ENCODE results near the gene AP2A2. TPM values are rescaled to one million over a fixed set of nuclear protein-coding genes. Genes with fewer than 3 reads are reported as not detected.

Gene AP2A2
- total and polyA plus RNA-seq, 2 donors: 26.5 to 51.4 TPM

DNA sequence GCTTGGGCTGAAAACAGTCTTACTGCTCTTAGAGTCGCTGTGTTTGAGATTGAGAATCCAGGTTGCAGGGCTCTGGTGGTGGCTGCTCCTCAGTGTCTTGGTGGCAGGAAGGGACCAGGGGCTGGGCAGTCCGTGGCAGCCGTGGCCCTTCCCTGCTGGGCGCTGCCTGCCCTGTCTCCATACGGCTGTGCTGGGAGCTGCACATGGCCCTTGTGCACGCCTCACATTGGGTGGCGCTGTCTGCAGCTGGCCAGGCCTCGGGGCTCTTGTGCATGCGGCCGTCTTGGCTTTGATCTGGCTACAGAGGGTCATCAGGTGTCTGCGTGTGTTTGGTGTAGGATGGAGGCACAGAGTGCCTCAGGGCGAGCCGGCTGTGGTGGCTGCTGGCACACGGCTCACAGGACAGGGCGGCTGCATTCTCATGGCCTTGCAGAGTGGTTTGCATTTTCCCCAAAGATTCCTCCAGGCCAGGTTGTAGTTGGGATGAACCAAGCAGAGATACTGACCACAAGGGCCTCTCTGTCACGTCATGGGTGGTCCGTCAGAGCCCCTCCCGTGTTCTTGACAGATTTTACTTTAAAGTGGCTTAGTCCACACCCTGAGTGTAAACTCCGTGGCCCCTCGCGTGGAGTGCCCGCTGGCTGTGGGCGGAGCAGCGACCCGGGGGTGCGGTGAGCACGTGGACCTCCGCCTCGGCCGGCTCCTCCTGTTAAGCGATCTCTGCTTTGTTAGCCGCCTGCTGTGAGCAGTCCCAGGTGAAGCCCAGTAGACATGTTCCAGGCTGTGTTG, 76.1 kb downstream of the AP2A2 start:
- H3K27ac ChIP-seq (ENCODE audit: low read depth): no peak overlapping the region
- no peaks in the 10 kb centered on the region for H3K4me1 ChIP-seq (ENCODE audit: insufficient read depth)
- 93% methylated on average over 32 of the region's 32 CpGs for WGBS
- peaks cover 3% of the 10 kb centered on the region for H3K36me3 ChIP-seq (ENCODE audit: insufficient read depth)
- no peak for DNase-seq (ENCODE audit: extremely low spot score)
- H3K4me3 ChIP-seq (ENCODE audit: low read depth, low read length): no peak overlapping the region

DNA sequence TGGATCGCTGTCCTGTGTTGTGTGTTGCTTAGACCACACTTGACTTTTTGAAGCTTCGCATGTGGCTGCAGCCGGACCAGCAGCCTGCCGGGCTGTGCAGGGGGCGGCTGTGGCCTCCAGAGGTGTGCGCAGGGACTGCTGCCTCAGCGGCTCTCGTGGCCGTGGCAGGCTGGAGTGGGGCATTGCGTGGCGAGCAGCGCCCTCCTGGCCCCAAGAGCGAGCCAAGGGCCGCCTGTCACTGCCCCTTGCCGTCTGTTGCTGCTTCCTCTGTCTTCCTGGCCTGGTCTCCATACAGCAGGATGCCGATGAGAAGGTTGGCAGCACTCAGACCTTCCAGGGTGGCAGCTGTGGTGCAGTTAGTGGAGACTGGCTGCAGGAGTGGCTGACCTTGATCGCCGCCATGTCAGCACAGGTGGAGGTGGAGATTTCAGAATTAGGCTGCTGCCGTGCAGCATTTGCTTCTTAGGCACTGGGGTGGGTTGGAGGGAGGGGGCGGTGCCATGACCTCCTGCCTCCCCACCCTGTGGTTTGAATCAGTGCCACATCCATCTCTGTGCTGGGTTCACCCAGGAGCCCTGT, 76.8 kb downstream of the AP2A2 start:
- WGBS: 94% methylated on average over 20 of the region's 20 CpGs
- no peak for DNase-seq (ENCODE audit: extremely low spot score)
- H3K27ac ChIP-seq (ENCODE audit: low read depth): no peak overlapping the region
- peaks cover 3% of the 10 kb centered on the region for H3K36me3 ChIP-seq (ENCODE audit: insufficient read depth)
- H3K4me3 ChIP-seq (ENCODE audit: low read depth, low read length): no peak overlapping the region
- no peaks in the 10 kb centered on the region for H3K4me1 ChIP-seq (ENCODE audit: insufficient read depth)

DNA sequence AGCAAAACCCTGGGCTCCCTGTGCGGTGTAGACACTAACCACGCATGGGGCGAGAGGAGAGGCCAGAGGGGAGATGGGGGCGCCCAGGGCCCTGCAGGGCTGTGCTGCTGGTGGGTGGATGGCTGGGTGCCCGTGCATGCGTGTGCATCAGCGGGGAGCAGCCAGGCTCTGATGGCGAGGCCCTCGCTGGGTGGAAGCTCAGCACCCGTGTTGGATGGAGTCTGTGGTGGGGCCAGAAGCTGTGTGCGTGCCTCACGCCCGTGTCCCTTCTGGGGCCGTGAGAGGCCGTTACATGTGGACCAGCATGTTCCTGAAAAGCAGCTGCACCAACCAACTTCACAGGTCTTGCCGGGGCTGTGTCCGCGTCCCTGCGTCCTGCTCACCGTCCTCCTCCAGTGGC, 77.5 kb downstream of the AP2A2 start:
- 89% methylated on average over 20 of the region's 20 CpGs for WGBS
- Histone ChIP-seq H3K36me3 (ENCODE audit: insufficient read depth) (peaks cover 4% of the 10 kb centered on the region), H3K27ac (ENCODE audit: low read depth) (no peak overlapping the region), H3K4me3 (ENCODE audit: low read depth, low read length) (no peak overlapping the region), H3K4me1 (ENCODE audit: insufficient read depth) (no peaks in the 10 kb centered on the region)
- no peak for DNase-seq (ENCODE audit: extremely low spot score)

DNA sequence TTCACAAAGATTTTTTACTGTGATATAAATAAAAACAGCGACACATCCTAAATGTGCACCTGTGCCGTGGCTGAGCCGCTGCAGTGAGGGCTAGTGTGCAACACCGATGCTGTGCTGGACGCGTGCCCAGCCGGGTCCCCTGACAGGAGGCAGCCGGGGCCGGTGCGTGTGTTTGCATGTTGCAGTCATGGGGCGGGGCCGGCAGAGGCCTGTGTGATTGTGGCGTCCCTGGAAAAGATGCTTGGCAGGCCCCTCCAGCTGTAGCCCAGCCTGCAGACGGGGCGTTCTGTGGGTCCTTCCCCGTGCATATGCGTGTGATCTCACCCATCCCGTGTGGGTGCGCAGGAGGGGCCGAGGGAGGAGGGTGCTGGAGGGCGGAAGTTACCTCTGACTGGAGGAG, 80.3 kb downstream of the AP2A2 start:
- H3K36me3 ChIP-seq (ENCODE audit: insufficient read depth): peaks cover 5% of the 10 kb centered on the region
- no peak overlapping the region for H3K4me3 ChIP-seq (ENCODE audit: low read depth, low read length)
- no peak overlapping the region for H3K27ac ChIP-seq (ENCODE audit: low read depth)
- WGBS: 54% methylated on average over 21 of the region's 21 CpGs
- peak; percentile 33 for DNase-seq (ENCODE audit: extremely low spot score)
- no peaks in the 10 kb centered on the region for H3K4me1 ChIP-seq (ENCODE audit: insufficient read depth)

DNA sequence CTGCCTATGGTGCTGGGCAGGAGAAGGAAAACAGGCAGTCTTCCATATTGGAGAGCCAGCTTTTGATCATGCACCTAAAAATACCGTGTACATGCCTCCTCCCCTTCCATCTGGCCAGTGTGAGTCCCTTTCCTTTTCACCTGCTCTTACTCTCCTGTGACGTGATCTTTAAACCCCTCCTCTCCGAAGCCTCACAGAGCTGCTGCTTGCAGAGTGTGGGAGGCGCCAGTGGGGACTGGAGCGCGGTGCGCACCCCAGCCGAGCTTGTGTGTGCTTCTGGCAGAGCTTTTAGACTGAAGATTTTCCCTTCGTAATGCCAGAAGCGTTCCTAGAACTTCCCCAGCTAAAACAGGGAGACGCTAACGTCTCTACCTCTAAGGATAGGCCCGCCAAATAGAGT, 81.1 kb downstream of the AP2A2 start:
- H3K4me1 ChIP-seq (ENCODE audit: insufficient read depth): no peaks in the 10 kb centered on the region
- H3K27ac ChIP-seq (ENCODE audit: low read depth): no peak overlapping the region
- DNase-seq (ENCODE audit: extremely low spot score): no peak
- WGBS: 91% methylated on average over 13 of the region's 13 CpGs
- no peak overlapping the region for H3K4me3 ChIP-seq (ENCODE audit: low read depth, low read length)
- H3K36me3 ChIP-seq (ENCODE audit: insufficient read depth): peaks cover 5% of the 10 kb centered on the region

DNA sequence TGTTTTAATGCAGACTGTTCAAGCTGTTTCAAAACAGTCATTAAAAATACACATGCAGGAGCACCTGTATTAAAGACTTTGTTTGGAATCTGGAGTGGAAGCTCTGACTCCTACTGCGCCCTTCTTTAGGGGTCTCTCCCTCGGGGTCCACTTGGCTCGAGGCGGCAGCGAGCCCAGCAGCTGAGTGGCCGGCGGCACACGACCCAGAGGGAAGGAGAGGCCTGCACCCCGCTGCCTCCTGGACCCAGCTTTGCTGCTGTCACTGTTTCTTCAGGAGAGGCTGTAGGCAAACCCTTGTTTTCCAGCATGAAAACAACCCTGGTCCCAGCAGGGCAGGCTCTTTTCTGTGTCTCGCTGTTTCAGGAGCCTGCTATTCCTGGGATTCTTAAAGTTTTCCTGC, 81.6 kb downstream of the AP2A2 start:
- Histone ChIP-seq H3K36me3 (ENCODE audit: insufficient read depth) (peaks cover 5% of the 10 kb centered on the region), H3K4me1 (ENCODE audit: insufficient read depth) (no peaks in the 10 kb centered on the region), H3K27ac (ENCODE audit: low read depth) (no peak overlapping the region), H3K4me3 (ENCODE audit: low read depth, low read length) (no peak overlapping the region)
- DNase-seq (ENCODE audit: extremely low spot score): no peak
- 94% methylated on average over 10 of the region's 10 CpGs for WGBS

DNA sequence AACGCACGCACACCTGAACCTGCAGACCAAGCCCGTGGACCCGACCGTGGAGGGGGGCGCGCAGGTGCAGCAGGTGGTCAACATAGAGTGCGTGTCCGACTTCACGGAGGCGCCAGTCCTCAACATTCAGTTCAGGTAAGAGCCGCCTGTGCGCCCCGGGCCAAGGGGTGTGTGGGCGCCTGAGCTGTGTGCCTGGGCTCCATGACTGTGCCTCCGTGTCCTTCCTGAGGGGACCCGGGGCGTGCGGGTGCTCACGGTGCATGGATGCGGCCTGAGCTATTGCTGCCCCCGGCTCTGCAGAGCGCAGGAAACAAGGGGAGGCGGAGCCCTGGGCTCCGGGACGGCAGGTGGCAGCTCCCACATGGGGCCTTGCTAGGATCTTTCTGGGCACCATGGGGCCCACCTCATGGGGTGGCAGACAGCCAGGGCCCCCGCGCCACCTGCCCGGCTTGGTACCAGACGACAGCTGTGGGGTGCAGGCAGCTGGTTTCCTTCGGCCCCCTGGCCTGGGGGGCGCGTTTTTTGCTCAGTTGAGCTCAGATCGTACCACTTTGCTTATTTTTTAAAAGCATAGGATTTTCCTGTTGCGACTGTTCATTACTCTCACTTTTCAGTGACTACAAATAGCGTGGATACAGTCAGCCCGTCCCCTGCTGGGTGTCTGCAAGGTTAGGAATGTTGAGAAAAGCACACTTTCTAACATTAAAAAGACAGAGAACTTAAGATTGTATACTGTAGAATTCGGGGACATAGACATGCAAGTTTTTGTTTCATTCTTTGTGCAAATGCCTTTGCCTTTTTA, 82.5 kb downstream of the AP2A2 start:
- H3K27ac ChIP-seq (ENCODE audit: low read depth): no peak overlapping the region
- DNase-seq (ENCODE audit: extremely low spot score): no peak
- no peak overlapping the region for H3K4me3 ChIP-seq (ENCODE audit: low read depth, low read length)
- H3K4me1 ChIP-seq (ENCODE audit: insufficient read depth): no peaks in the 10 kb centered on the region
- 93% methylated on average over 38 of the region's 38 CpGs for WGBS
- peaks cover 5% of the 10 kb centered on the region for H3K36me3 ChIP-seq (ENCODE audit: insufficient read depth)

DNA sequence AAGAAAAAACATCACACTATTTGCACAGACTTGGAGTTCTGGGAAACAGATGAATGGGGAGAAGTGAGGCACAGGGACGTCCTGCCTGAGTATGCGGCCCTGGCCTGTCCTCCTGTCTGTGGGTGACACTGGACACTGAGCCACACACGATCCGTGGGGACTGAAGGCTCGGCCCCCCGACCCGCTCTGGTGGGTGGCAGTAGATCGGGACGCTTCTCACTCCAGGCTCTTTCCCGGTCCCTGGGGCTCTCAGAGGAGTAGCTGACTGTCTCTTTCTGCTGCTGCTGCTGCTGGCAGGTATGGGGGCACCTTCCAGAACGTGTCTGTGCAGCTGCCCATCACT, 83.1 kb downstream of the AP2A2 start:
- 95% methylated on average over 11 of the region's 11 CpGs for WGBS
- DNase-seq (ENCODE audit: extremely low spot score): no peak
- peaks cover 2% of the 10 kb centered on the region for H3K36me3 ChIP-seq (ENCODE audit: insufficient read depth)

DNA sequence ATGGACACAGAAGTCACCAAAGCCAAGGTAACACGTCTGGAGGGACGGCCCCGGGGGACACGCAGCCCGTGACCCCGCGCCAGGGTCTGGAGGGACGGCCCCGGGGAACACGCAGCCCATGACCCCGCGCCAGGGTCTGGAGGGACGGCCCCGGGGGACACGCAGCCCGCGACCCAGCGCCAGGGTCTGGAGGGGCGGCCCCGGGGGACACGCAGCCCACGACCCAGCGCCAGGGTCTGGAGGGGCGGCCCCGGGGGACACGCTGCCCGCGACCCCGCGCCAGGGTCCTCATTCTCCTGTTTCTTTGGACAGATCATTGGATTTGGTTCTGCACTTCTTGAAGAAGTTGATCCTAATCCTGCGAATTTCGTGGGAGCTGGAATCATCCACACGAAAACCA, 83.7 kb downstream of the AP2A2 start:
- 93% methylated on average over 33 of the region's 33 CpGs for WGBS
- H3K4me1 ChIP-seq (ENCODE audit: insufficient read depth): no peaks in the 10 kb centered on the region
- peaks cover 2% of the 10 kb centered on the region for H3K36me3 ChIP-seq (ENCODE audit: insufficient read depth)
- no peak for DNase-seq (ENCODE audit: extremely low spot score)
- H3K4me3 ChIP-seq (ENCODE audit: low read depth, low read length): no peak overlapping the region
- H3K27ac ChIP-seq (ENCODE audit: low read depth): no peak overlapping the region

More for the DNA sequence above, 83.1 kb downstream of the AP2A2 start:
- Histone ChIP-seq H3K4me3 (ENCODE audit: low read depth, low read length) (no peak overlapping the region), H3K27ac (ENCODE audit: low read depth) (no peak overlapping the region), H3K4me1 (ENCODE audit: insufficient read depth) (no peaks in the 10 kb centered on the region)

DNA sequence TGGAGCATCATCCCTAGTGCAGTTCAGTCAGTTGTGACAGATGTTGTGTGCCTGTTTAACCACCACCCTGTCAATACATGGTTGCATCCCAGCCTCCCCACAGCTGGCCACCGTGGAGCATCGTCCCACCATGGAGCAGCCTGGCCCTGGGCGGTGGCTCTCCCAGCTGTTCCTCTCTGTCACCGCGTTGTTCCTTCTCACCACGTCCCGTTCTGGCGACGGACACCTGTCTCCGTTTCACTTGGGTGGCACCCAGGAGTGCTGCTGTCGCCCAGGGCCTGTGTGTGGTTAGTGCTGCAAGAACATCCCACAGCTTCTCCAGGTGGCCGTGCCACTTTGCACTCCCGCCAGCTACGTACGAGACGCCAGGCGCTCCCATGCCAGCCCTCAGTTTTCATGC, 84.3 kb downstream of the AP2A2 start:
- DNase-seq (ENCODE audit: extremely low spot score): no peak
- no peak overlapping the region for H3K4me3 ChIP-seq (ENCODE audit: low read depth, low read length)
- H3K27ac ChIP-seq (ENCODE audit: low read depth): no peak overlapping the region
- no peaks in the 10 kb centered on the region for H3K4me1 ChIP-seq (ENCODE audit: insufficient read depth)
- WGBS: 96% methylated on average over 17 of the region's 17 CpGs
- peaks cover 2% of the 10 kb centered on the region for H3K36me3 ChIP-seq (ENCODE audit: insufficient read depth)

DNA sequence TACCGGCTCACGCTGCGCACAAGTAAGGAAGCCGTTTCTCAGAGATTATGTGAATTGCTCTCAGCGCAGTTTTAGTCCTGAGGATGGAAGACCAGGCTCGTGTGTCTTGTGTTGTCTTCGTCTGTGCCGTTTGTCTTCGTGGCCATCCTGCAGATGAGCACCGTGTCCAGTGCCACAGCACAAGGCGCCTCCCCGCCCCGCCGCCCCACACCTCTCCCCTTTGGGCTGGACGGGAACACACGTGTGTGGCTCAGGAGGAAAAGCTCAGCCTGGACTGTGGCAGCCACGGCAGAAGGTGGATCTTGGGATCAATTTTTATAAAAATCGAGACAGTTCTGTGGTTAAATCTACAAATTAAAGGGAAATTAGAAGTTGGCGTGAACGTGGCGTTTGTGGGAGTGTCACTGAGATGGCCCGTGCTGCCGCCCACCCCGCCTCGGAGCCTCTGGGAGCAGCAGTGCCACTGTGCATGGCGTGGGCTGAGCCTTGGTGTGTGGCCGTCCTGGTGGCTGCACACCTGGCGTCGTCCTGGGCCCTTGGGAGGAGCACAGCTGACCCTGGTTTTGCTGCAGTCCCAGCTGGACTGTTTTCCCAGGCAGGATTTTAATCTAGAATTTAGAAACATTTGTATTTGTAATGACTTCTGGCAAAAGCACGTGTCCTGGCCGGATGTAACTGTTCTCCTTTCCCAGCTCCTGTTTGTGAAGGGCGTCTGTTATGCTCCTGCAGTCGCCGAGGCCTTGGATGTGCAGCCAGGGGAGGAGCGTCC, 85.1 kb downstream of the AP2A2 start:
- WGBS: 90% methylated on average over 35 of the region's 35 CpGs
- Histone ChIP-seq H3K36me3 (ENCODE audit: insufficient read depth) (peaks cover 2% of the 10 kb centered on the region), H3K4me1 (ENCODE audit: insufficient read depth) (no peaks in the 10 kb centered on the region), H3K27ac (ENCODE audit: low read depth) (no peak overlapping the region), H3K4me3 (ENCODE audit: low read depth, low read length) (no peak overlapping the region)
- DNase-seq (ENCODE audit: extremely low spot score): no peak

DNA sequence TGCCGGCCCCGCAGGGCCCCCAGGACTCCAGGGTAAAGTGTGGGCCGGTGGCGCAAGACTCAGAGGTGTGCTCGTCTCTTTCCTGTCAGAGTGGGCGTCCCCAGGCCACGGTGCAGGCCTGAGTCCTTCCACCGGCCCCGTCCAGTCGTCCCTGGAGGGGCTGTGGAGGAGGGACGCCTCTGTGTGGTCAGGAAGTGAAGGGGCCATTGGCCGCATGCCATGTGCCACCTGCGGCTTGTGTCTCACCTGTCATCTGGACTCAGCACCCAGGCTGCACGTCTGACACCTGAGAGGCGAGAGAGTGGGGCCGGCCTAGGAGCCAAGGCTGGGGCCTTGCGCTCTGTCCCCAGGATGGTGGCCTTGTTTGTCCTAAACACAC, 85.6 kb downstream of the AP2A2 start:
- H3K4me1 ChIP-seq (ENCODE audit: insufficient read depth): no peaks in the 10 kb centered on the region
- H3K36me3 ChIP-seq (ENCODE audit: insufficient read depth): peaks cover 2% of the 10 kb centered on the region
- no peak overlapping the region for H3K27ac ChIP-seq (ENCODE audit: low read depth)
- WGBS: 87% methylated on average over 17 of the region's 17 CpGs
- H3K4me3 ChIP-seq (ENCODE audit: low read depth, low read length): no peak overlapping the region
- DNase-seq (ENCODE audit: extremely low spot score): no peak

DNA sequence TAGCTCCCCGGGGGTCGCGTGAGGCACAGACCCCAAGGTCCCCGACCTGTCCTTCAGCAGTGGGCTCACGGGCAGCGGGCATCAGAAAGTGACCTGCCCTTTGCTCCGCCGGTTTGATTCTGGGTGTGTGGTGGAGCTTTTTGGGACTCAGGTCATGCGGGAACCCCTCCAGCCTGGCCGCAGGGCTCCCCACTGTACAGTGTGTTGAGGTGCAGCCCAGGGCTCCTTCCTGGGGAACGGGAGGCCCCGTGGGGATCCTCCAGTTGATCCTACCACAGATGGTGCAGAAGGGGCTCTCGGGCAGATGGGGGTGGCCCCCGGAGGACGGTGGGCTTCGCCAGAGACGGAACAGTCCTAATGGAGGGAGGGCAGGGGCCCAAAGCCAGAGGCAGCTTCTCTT, 86.6 kb downstream of the AP2A2 start:
- no peak overlapping the region for H3K4me3 ChIP-seq (ENCODE audit: low read depth, low read length)
- no peaks in the 10 kb centered on the region for H3K4me1 ChIP-seq (ENCODE audit: insufficient read depth)
- WGBS: 93% methylated on average over 17 of the region's 17 CpGs
- peaks cover 2% of the 10 kb centered on the region for H3K36me3 ChIP-seq (ENCODE audit: insufficient read depth)
- H3K27ac ChIP-seq (ENCODE audit: low read depth): no peak overlapping the region
- DNase-seq (ENCODE audit: extremely low spot score): no peak

All from urinary bladder (tissue), 4 donors.